IMR-90 (cell line): ENCODE results near the gene RBM15B. TPM values are rescaled to one million over a fixed set of nuclear protein-coding genes. Genes with fewer than 3 reads are reported as not detected.

ENCODE experiments used
- ATAC-seq: fragments of 200-7000 bp; cut with Tn5 transposase; 2 replicates; pipeline ENCODE4 v1.9.1; 2020; ENCODE audit warnings: low read depth, mild to moderate bottlenecking, moderate library complexity
- BruUV-seq: library from RNA; stranded (reverse); fragments of 400-500 nt; replicated peaks from 2 replicates; lab custom pipeline; 2021; lab: Mats Ljungman, UMichigan
- CTCF ChIA-PET: fragments of 300-600 bp; formaldehyde crosslinking; extraction: SDS; loops from one replicate; lab custom pipeline; 2021; ENCODE audit warnings: antibody characterized with exemption; lab: Yijun Ruan, JAX
- POLR2A ChIA-PET: fragments of 300-600 bp; sonication (Branson Sonifier 250); formaldehyde crosslinking; loops from one replicate; lab custom pipeline; 2022; ENCODE audit warnings: antibody characterized with exemption; ENCODE audit not compliant: unreplicated experiment; lab: Charles Lee
- DNase-seq: peaks from one replicate; pipeline ENCODE4 v3.0.0; 2013
- H2AFZ ChIP-seq: replicated peaks from 2 replicates; pipeline ENCODE3; 2013; ENCODE audit warnings: low read length, mild to moderate bottlenecking; ENCODE audit not compliant: poor library complexity
- H2AK5ac ChIP-seq: 2 replicates; pipeline ENCODE4 v1.6.1; 2013; ENCODE audit warnings: low read depth, low read length, inconsistent platforms
- H2AK9ac ChIP-seq: replicated peaks from 2 replicates; pipeline ENCODE3; 2013; ENCODE audit warnings: mild to moderate bottlenecking, low read depth, low read length, moderate library complexity; ENCODE audit not compliant: poor library complexity
- H2BK120ac ChIP-seq: 2 replicates; pipeline ENCODE4 v1.6.1; 2013; ENCODE audit warnings: low read depth, low read length, inconsistent platforms
- H2BK15ac ChIP-seq: 3 replicates; pipeline ENCODE4 v1.6.1; 2013; ENCODE audit warnings: low read depth, low read length, inconsistent platforms
- H2BK20ac ChIP-seq: 2 replicates; pipeline ENCODE4 v1.6.1; 2013; ENCODE audit warnings: low read depth, mild to moderate bottlenecking, inconsistent platforms, low read length, moderate library complexity
- H2BK5ac ChIP-seq: 2 replicates; pipeline ENCODE4 v1.6.1; 2013; ENCODE audit warnings: mild to moderate bottlenecking, low read depth, low read length, inconsistent platforms; ENCODE audit not compliant: poor library complexity, severe bottlenecking
- H3K14ac ChIP-seq: replicated peaks from 2 replicates; pipeline ENCODE4 v1.6.1; 2013; ENCODE audit warnings: low read depth, low read length, inconsistent platforms
- H3K18ac ChIP-seq: 2 replicates; pipeline ENCODE4 v1.6.1; 2013; ENCODE audit warnings: low read depth, low read length, control low read depth
- H3K23ac ChIP-seq: 2 replicates; pipeline ENCODE4 v1.6.1; 2013; ENCODE audit warnings: low read depth, low read length, inconsistent platforms
- H3K27ac ChIP-seq: 2 replicates; pipeline ENCODE4 v1.5.1; 2013; ENCODE audit warnings: mild to moderate bottlenecking, control low read depth, low read length; ENCODE audit not compliant: insufficient read depth
- H3K27me3 ChIP-seq: 2 replicates; pipeline ENCODE4 v1.6.1; 2013; ENCODE audit warnings: low read length; ENCODE audit not compliant: control insufficient read depth, insufficient read depth
- H3K36me3 ChIP-seq: 2 replicates; pipeline ENCODE4 v1.6.1; 2013; ENCODE audit warnings: low read length, mixed read lengths; ENCODE audit not compliant: control insufficient read depth, insufficient read depth
- H3K4ac ChIP-seq: 2 replicates; pipeline ENCODE4 v1.6.1; 2013; ENCODE audit warnings: low read depth, low read length, inconsistent platforms
- H3K4me1 ChIP-seq: 2 replicates; pipeline ENCODE4 v1.6.1; 2013; ENCODE audit warnings: low read length, mixed read lengths; ENCODE audit not compliant: control insufficient read depth, insufficient read depth
- H3K4me2 ChIP-seq: 2 replicates; pipeline ENCODE4 v1.6.1; 2013; ENCODE audit warnings: low read depth, mild to moderate bottlenecking, control low read depth, low read length, moderate library complexity
- H3K4me3 ChIP-seq: 2 replicates; pipeline ENCODE4 v1.5.1; 2013; ENCODE audit warnings: low read depth, mild to moderate bottlenecking, control low read depth, low read length, moderate library complexity; ENCODE audit not compliant: insufficient read depth
- H3K56ac ChIP-seq: 2 replicates; pipeline ENCODE4 v1.6.1; 2013; ENCODE audit warnings: low read length, inconsistent platforms; ENCODE audit not compliant: insufficient read depth; ENCODE audit errors: extremely low read depth
- H3K79me1 ChIP-seq, 2 experiments: 2 replicates each; pipeline ENCODE4 v1.6.1; 2013; ENCODE audit warnings: low read length in 2 of 2, inconsistent platforms in 1 of 2, low read depth in 1 of 2
- H3K9ac ChIP-seq: 2 replicates; pipeline ENCODE4 v1.6.1; 2013; ENCODE audit warnings: low read depth, low read length, control low read depth
- H3K9me1 ChIP-seq: 2 replicates; pipeline ENCODE4 v1.6.1; 2013; ENCODE audit warnings: low read length, inconsistent platforms; ENCODE audit not compliant: insufficient read depth
- H3K9me3 ChIP-seq: 2 replicates; pipeline ENCODE4 v1.6.1; 2013; ENCODE audit warnings: low read length; ENCODE audit not compliant: control insufficient read depth, insufficient read depth
- H4K20me1 ChIP-seq: 2 replicates; pipeline ENCODE4 v1.6.1; 2013; ENCODE audit warnings: low read length, inconsistent platforms; ENCODE audit not compliant: insufficient read depth
- H4K5ac ChIP-seq: 2 replicates; pipeline ENCODE4 v1.6.1; 2013; ENCODE audit warnings: mild to moderate bottlenecking, low read depth, low read length, control low read depth
- H4K8ac ChIP-seq, 2 experiments: 2 replicates each; pipeline ENCODE4 v1.6.1; 2013; ENCODE audit warnings: low read depth in 2 of 2, low read length in 2 of 2, control low read depth in 1 of 2, inconsistent platforms in 1 of 2
- H4K91ac ChIP-seq: 2 replicates; pipeline ENCODE4 v1.6.1; 2013; ENCODE audit warnings: low read depth, low read length, inconsistent platforms; ENCODE audit not compliant: insufficient read depth
- CTCF ChIP-seq: conservative IDR thresholded peaks from 2 replicates; pipeline ENCODE4 v1.5.1; 2012; ENCODE audit warnings: mild to moderate bottlenecking, low read depth, low read length, improper control_type of control experiment
- MXI1 ChIP-seq: IDR thresholded peaks from 2 replicates; pipeline ENCODE4 v1.6.1; 2012; ENCODE audit warnings: low read depth, mild to moderate bottlenecking, low read length, moderate library complexity, borderline replicate concordance
- POLR2A ChIP-seq: IDR thresholded peaks from 2 replicates; pipeline ENCODE4 v1.6.1; 2012; ENCODE audit warnings: mild to moderate bottlenecking, low read depth, low read length
- RCOR1 ChIP-seq: IDR thresholded peaks from 2 replicates; pipeline ENCODE4 v1.6.1; 2012; ENCODE audit warnings: mild to moderate bottlenecking, low read length, improper control_type of control experiment; ENCODE audit not compliant: insufficient replicate concordance
- SMC3 ChIP-seq: fragments of 150-350 bp; IDR thresholded peaks from 2 replicates; pipeline ENCODE4 v1.6.1; 2016; ENCODE audit warnings: low read depth, mild to moderate bottlenecking, antibody characterized with exemption, low read length, moderate library complexity
- WGBS, 2 experiments: methylation state at CpG; one replicate each; pipeline versions ENCODE4 v1.1.5 to v1.1.7; 2013; ENCODE audit warnings: missing lambda C conversion rate in 2 of 2; ENCODE audit not compliant: insufficient read length in 1 of 2; ENCODE audit errors: extremely low coverage in 2 of 2; 5-methylcytosine and 5-hydroxymethylcytosine counted together
- dilution Hi-C: fragments of 300-500 bp; cut with HindIII; formaldehyde crosslinking; loops from one replicate; pipeline ENCODE4 v1.14.3; 2018; ENCODE audit warnings: low sequenced_read_pairs; ENCODE audit not compliant: unreplicated experiment
- in situ Hi-C: fragments of 300-500 bp; cut with MboI; formaldehyde crosslinking; loops from 3 replicates; pipeline ENCODE4 v1.14.3; 2019; ENCODE audit warnings: low sequenced_read_pairs, inconsistent platforms, mixed read lengths
- intact Hi-C: fragments of 100-400 bp; cut with micrococcal nuclease; formaldehyde crosslinking; loops from 2 replicates; pipeline ENCODE4 v1.10.0; 2022
- polyA plus RNA-seq, 3 experiments: library from polyadenylated mRNA; depleted of rRNA; stranded (reverse); fragments of >200 nt; gene quantifications; 2 replicates each; pipeline ENCODE4 v1.2.3, GENCODE V29; 2012; ENCODE audit warnings: low replicate concordance in 1 of 3
- total RNA-seq: library from RNA; depleted of rRNA; stranded (reverse); fragments of >200 nt; gene quantifications from 2 replicates; pipeline ENCODE4 v1.2.3, GENCODE V29; 2012

RBM15B gene
- total and polyA plus RNA-seq, 2 of the 4 experiments (the other 2 are of a cell fraction): 16.2 to 17.4 TPM

- Histone ChIP-seq H3K18ac (no peak overlapping the region), H3K9me3 (no peaks in the 10 kb centered on the region), H3K14ac (no peak overlapping the region), H3K36me3 (peaks cover 40% of the 10 kb centered on the region), H3K4me3 (no peak overlapping the region), H3K79me1 (peaks cover 26 to 73% of the 10 kb centered on the region in 2 experiments), H4K8ac (no peak overlapping the region), H3K27ac (no peak overlapping the region), H3K4me2 (no peak overlapping the region), H2BK20ac (no peak overlapping the region), H2BK5ac (no peak overlapping the region), H2AK5ac (no peak overlapping the region), H3K4me1 (peaks cover 24% of the 10 kb centered on the region), H2BK15ac (no peak overlapping the region), H4K5ac (no peak overlapping the region), H4K20me1 (peaks cover 61% of the 10 kb centered on the region), H3K23ac (no peak overlapping the region), H3K4ac (no peak overlapping the region), H2AK9ac (peak overlapping the region; percentile 5), H3K9me1 (peaks cover 9% of the 10 kb centered on the region; the same call in 1 of the 2 replicates), H3K56ac (no peak overlapping the region), H2AFZ (no peak overlapping the region), H4K91ac (no peak overlapping the region), H2BK120ac (no peak overlapping the region), H3K9ac (no peak overlapping the region), H3K27me3 (no peaks in the 10 kb centered on the region)
- TF ChIP-seq MXI1 (no peak), CTCF (peak; percentile 27; the same call in 1 of the 2 replicates), RCOR1 (no peak), SMC3 (no peak; the same call in 1 of the 2 replicates), POLR2A (no peak)
- BruUV-seq: no TSS peak
- DNase-seq (peak; percentile 20), ATAC-seq (no peak)
- dilution Hi-C loops (no loop called here), intact Hi-C loops (loop anchor here (5.0 kb wide), 3 partner anchors 414 to 1041 kb away; partner anchors contain the start of gene ZMYND10), in situ Hi-C loops (loop anchor here (25.0 kb wide), 2 partner anchors 549 to 1051 kb away; partner anchors contain the start of genes PARP3, RASSF1, RRP9 and TUSC2)
- POLR2A ChIA-PET: no interaction called here
- 100% methylated on average over 2 of the region's 6 CpGs; no CpG with 5 or more reads in 1 of the 2 experiments for WGBS, 2 experiments
- CTCF ChIA-PET: interaction anchor here (0.6 to 1.0 kb wide), 2 partner anchors 8 to 772 kb away, joined by 3 read pairs; no protein-coding TSS in a partner anchor
These were observed 2.6 kb upstream of the RBM15B start for GRCh38 chr3:51388286-51389029.
